A549 (cell line): Measurements from ENCODE around the gene SCARB2.

ENCODE experiments used
- BHLHE40 ChIP-seq: IDR thresholded peaks from 2 replicates; pipeline ENCODE4 v1.6.1; 2012; ENCODE audit warnings: low read depth, low read length, inconsistent platforms
- CBX8 ChIP-seq: fragments of 200-600 bp; sonication (generic); IDR thresholded peaks from 2 replicates; pipeline ENCODE4 v1.6.1; 2016
- CTCF ChIP-seq: fragments of >200 bp; sonication (Bioruptor Twin); formaldehyde crosslinking; IDR thresholded peaks from 3 replicates; pipeline ENCODE4 v1.5.1; 2016
- ESRRA ChIP-seq: fragments of 150-350 bp; IDR thresholded peaks from 2 replicates; pipeline ENCODE4 v1.6.1; 2014; ENCODE audit warnings: mild to moderate bottlenecking, low read length, borderline replicate concordance
- JUN ChIP-seq, 2 experiments: fragments of >200 bp; sonication (Bioruptor Twin); formaldehyde crosslinking; IDR thresholded peaks; 2 replicates in 1 of 2; 3 replicates in 1 of 2; pipeline ENCODE4 v1.6.1; 2016 to 2017
- KDM1A ChIP-seq: fragments of 200-600 bp; sonication (generic); IDR thresholded peaks from 2 replicates; pipeline ENCODE4 v1.6.1; 2016; ENCODE audit warnings: low read depth, mild to moderate bottlenecking
- MAFK ChIP-seq: fragments of 450-650 bp; IDR thresholded peaks from 2 replicates; pipeline ENCODE4 v1.6.1; 2014; ENCODE audit not compliant: partially characterized antibody
- POLR2A ChIP-seq: IDR thresholded peaks from 2 replicates; pipeline ENCODE4 v1.6.1; 2012; ENCODE audit warnings: mild to moderate bottlenecking, low read length
- REST ChIP-seq: fragments of 200-600 bp; sonication (generic); IDR thresholded peaks from 2 replicates; pipeline ENCODE4 v1.6.1; 2016; ENCODE audit warnings: antibody characterized with exemption, mild to moderate bottlenecking, moderate library complexity
- TF ChIP-seq, protein P1 (sequence below): IDR thresholded peaks from 2 replicates; pipeline ENCODE4 v1.6.1; 2012
- TF ChIP-seq, protein P2 (sequence below): fragments of >200 bp; sonication (Bioruptor Twin); formaldehyde crosslinking; IDR thresholded peaks from 3 replicates; pipeline ENCODE4 v1.6.1; 2016

GRCh38 chr4:76192236-76192635 is 21.4 kb downstream of the SCARB2 start:
- TF ChIP-seq ESRRA = no peak
- TF ChIP-seq POLR2A = no peak
- no peak for TF ChIP-seq KDM1A
- TF ChIP-seq, protein P1, sequence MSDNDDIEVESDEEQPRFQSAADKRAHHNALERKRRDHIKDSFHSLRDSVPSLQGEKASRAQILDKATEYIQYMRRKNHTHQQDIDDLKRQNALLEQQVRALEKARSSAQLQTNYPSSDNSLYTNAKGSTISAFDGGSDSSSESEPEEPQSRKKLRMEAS = no peak
- TF ChIP-seq MAFK = no peak
- TF ChIP-seq CTCF = no peak
- TF ChIP-seq, protein P2, sequence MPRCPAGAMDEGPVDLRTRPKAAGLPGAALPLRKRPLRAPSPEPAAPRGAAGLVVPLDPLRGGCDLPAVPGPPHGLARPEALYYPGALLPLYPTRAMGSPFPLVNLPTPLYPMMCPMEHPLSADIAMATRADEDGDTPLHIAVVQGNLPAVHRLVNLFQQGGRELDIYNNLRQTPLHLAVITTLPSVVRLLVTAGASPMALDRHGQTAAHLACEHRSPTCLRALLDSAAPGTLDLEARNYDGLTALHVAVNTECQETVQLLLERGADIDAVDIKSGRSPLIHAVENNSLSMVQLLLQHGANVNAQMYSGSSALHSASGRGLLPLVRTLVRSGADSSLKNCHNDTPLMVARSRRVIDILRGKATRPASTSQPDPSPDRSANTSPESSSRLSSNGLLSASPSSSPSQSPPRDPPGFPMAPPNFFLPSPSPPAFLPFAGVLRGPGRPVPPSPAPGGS = no peak
- TF ChIP-seq REST = no peak
- no peak for TF ChIP-seq JUN (IDR thresholded peaks at IDR 0.05)
- TF ChIP-seq BHLHE40 = no peak
- TF ChIP-seq CBX8 = no peak
